GM04504 (cell line): ENCODE measurements around the gene TARS2.

Source experiments
- DNase-seq: peaks from one replicate; pipeline ENCODE4 v3.0.0-alpha.2; 2012; ENCODE audit warnings: low read depth

TARS2 gene

DNA sequence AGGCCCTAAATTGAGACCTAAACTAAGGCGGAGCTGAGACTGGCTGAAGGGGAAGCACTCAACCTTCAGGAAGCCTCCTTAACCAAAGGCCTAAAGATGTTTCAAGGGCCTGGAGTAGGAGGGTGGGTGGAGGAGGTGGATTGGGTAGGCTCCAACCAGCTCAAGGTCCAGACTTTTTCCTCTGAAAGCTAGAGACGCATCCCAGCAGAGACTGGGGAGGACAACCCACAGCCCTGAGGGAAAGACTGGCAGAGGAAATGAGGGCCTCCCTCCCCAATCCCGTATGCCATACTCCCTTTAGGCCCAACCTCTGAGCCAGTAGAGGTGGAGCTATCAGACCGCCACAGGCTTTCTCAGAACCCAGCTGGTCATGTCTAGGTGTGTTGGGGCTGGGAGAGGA is 21.8 kb downstream of the TARS2 start:
- no peak for DNase-seq

DNA sequence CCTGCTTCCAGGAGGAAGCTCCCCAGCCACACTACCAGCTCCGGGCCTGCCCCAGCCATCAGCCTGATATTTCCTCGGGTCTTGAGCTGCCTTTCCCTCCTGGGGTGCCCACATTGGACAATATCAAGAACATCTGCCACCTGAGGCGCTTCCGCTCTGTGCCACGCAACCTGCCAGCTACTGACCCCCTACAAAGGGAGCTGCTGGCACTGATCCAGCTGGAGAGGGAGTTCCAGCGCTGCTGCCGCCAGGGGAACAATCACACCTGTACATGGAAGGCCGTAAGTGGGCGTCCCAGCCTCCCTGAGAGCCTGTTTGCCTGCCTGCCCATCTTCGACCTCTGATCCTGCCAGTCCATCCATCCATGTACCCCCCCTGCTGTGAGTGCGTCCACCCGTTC is 24.3 kb downstream of the TARS2 start:
- DNase-seq: no peak

DNA sequence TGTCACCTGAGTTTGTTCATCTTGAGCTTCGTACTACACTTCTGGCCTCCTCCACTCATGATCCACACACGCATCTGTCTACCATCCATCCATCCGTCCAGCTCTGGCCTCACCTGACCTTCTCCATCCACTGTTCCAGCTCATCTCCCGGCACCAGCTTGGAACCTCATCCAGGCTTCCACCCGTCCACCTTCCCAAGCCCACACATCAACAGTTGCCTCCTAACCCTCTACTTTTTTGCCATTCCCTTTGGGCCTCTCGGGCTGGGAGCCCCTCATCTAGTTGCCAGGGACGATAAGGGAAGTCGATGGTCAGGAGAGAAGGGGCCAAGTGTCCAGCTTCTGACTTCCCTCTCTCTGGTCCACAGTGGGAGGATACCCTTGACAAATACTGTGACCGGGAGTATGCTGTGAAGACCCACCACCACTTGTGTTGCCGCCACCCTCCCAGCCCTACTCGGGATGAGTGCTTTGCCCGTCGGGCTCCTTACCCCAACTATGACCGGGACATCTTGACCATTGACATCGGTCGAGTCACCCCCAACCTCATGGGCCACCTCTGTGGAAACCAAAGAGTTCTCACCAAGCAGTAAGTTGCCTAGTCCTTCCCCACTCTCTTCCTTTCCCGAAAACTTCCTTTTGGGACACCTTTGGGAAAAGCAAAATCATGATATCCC is 24.9 kb downstream of the TARS2 start:
- no peak for DNase-seq

DNA sequence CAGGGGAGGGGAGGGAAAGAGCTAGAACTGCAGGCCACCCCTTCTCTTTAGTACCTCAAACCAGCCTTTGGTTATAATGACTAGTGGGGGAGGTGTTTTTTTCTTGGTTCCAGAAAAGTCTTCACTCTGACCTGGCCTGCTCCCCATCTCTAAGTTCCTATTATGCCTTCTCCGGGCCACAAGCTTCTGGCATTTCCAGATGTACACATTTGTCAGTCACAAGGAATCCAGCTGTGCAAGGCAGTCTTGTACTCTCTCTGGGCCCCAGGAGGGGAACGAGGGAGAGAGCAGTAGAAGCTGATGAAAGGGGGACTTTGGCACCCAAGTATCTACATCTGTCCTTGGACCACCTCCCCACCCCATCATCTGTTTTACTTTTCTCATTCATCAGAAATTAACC is 25.6 kb downstream of the TARS2 start:
- no peak for DNase-seq

DNA sequence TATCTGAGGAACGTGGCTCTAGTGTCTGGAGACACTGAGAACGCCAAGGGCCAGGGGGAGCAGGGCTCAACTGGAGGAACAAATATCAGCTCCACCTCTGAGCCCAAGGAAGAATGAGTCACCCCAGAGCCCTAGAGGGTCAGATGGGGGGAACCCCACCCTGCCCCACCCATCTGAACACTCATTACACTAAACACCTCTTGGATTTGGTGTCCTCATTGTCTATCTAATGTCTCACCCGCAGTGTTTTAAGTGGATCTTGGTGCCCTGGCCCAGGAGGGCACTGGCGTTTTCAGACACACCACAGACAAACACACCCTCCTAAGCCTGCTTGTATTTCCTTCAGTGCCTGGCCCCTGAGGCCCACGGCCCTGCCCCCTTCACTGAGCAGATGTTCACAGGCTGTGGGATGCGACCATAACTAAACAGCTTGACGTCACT is 26.2 kb downstream of the TARS2 start:
- DNase-seq: no peak

DNA sequence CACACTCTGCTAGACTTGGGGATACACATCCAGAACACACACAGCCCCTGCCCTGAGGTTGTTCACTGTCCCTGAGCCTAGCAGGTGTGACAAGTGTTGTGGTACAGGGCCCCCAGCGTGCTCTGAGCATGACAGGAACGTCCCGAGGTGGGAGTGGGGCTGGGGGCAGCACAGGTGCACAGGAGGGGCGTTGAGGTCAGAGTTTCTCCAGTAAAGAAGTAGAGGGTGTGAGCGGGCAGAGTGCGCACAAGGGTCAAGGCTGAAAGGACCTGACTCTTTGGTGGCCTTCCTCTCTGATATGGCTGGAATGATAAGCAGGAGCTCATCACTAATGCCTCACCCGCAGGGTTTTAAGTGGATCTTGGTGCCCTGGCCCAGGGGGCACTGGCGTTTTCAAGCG is 27.0 kb downstream of the TARS2 start:
- no peak for DNase-seq

DNA sequence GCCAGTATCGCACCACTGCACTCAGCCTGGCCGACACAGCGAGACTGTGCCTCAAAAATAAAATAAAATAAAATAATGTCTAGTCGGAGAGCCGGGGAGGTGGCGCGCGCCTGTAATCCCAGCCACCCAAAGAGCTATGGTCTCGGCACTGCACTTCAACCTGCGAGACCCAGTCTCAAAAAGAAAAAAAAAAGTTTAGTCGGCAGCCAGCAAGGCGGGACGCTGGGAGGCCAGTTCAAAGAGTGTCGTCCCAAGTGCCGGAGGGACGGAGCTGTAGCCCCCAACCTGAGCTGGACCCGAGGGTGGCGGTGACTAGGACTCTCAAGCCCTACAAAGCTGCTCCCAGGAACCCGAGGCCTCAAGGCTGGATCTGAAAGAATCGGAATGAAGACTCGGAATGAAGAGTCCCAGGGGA is 27.7 kb downstream of the TARS2 start:
- DNase-seq: no peak

DNA sequence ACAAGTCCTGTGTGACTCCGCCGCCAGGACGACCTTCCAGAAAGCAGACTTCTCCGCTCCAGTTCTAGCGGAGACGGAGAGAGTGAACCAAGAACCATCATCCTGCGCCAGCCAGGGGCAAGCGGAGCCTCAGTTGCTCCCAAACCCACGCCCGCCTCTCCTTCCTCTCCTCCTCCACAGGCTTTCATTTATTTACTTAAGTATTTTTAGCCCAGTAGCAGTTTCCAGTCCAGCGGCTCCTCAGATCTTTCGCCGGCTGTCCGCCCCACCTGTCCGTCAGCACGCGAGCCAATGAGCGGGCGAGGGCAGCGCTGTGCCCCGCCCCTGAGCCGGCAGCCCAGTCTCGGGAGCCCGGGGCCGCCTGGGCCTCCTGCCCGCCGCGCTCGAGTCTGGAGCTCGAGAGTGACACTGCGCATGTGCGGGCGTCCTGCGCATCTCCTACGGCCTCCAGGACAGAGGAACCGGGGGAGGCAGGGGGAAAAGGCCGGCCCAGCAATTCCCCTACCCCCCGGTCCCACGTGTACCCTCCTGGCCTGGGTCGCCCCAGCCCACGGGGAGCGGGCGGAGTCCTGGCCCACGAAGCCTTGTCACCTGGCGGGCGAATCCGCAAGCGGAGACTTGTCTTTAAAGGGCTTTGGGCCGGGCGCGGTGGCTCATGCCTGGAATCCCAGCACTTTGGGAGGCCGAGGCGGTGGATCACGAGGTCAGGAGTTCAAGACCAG is 28.3 kb downstream of the TARS2 start, which contains the start of gene FALEC:
TSS of gene FALEC (plus strand) at position 425 of the 722 bp plus-strand sequence.
- peak; percentile 91 for DNase-seq

DNA sequence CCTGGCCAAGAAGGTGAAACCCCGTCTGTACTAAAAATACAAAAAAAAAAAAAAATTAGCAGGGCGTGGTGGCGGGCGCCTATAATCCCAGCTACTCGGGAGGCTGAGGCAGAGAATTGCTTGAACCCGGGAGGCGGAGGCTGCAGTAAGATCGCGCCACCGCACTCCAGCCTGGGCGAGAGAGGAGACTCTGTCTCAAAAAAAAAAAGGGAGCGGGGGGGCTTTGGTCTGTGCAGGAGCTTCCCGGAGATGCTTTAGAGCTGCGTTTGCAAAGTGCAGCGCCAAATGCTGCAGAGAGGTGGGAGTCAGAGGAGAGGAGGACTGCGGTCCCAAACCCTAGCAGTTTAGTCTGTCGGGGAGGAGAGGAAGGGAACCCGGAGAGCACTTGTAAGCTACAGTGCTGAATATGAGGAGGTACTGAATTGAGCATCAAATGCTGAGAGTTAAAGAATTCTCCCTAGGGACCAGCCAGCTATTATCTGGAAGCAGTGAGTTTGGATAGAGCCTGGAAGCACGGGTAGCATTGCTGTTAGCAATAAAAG is 28.9 kb downstream of the TARS2 start:
- DNase-seq: no peak

DNA sequence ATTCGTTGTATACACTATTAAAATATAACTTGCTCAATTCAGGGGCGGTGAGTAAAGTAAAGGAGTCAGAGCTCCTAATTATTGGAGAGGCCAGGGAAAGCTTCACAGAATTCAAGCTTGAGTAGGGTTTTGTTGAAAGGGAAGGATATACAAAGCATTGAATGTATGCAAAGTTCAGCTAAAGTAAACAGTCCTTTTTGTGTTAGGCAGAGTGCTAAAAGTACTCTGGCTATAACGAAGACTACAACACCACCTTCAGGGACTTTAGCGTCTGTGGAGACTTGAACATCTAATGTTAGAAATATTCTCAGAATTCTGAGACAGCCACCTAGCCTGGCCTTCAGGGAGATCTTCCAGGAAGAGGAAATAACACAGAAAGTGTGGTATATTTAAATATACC is 29.4 kb downstream of the TARS2 start:
- DNase-seq: no peak

DNA sequence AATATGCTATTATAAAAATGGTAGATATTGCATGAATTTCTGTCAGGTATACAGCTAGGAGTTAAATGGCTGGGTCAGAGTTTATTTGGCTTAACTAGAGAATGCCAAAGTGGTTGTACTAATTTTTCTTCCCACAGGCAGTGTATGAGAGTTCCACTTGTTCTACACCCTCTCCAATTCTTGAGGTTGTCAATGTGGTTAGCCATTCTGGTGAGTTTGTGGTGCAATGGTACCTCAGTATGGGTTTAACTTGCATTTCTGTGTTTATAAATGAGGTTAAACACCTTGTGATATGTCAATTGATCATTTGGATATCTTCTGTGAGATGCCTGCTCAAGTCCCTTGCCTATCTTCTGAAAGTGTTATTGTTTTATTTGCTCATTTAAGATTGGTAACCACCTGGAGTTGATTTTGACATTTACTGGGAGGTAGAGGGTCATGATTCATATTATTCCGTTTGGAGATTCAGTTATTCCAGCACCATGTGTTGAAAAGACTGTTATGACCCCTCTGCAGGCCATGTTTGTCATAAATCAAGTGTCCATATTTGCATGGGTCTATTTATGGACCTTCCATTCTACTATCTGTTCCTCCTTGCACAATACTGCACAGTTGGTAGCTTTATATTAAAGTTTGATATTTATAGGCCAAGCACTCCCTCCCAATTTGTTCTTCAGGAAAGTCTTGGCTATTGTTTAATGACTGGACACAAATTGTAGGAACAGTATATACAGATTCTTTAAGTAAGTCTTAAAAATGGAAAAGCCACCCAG is 34.2 kb downstream of the TARS2 start:
- no peak for DNase-seq

DNA sequence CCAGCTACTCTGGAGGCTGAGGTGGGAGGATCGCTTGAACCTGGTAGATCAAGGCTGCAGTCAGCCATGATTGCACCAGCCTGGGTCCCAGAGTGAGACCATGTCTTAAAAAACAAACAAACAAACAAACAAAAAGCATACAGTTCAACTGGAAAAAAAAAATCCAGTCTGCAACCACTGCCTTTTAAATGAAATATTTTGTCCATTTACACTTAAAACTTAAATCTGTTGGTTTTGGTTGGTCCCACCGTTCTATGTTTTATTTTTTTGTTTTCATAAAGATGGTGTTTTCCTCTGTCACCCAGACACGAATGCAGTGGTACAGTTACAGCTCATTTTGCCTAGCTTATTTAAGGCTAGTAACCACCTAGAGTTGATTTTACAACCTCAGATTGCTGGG is 38.1 kb downstream of the TARS2 start:
- no peak for DNase-seq

DNA sequence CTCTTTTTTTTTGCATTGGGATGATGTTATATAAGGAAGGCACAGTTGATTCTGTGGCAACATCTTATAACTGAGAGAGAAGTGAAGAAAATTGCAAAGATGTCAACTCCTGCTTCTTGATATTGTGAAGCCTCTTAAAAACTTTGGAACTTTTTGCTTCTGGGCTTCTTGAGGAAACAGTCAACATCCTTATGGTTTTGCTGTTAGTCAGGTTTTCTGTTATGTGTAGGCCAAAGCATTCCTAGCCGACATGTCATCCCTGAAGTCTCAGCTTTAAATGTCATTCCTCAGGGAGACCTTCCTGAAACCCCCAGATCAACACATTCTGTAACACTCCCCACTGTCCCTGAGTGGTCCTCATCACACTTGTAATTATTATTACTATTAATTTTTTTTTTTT is 41.0 kb downstream of the TARS2 start:
- DNase-seq: no peak

DNA sequence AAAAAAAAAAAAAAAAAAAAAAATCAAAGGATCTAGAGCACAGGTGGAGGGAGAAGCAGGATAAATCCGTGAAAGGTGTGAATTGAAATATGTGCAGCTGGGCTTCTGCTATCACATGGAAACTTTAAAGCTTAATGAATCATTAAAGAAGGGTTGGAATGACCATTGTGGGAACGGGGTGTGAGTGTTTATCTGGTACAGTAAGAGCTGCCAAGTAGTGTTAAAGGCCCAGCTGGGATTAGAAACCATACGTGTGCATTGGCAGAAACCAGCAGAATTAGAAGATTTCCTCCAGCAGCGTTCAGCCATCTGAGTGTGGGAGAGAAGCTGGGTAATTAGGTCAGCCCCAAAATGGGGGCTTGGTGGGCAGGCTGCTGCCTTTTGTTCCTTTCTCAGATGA is 41.8 kb downstream of the TARS2 start:
- DNase-seq: no peak

DNA sequence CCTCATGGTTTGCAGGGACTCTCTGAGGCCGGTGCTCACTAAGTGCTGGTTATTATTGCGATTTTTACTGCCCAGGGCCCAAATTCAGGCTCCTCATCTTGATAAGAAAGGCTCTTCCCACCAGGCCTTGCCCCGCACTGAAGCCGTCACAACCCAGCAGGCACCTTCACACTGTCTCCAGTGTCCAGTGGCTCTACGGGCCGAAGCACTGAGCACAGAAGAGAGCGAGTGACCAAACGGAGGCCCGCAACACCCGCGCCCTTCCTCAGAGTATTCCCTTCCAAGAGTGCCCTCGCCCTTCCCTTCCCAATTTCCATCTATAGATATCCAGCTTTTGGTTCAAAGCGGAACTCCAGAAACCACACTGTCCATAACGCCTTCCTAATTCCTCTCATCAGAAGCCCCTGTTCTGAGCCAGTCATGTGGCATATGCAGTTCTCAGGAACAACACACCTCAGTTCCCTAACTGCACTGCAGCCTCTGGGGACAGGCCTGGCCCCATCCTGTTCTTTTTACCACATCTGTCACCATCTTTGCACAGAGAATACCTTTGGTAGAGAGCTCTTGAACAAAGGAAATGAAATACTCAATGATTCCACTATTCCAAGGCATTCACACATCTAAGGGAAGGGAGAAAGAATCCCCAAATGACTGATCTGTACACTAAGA is 43.4 kb downstream of the TARS2 start:
- DNase-seq: no peak

DNA sequence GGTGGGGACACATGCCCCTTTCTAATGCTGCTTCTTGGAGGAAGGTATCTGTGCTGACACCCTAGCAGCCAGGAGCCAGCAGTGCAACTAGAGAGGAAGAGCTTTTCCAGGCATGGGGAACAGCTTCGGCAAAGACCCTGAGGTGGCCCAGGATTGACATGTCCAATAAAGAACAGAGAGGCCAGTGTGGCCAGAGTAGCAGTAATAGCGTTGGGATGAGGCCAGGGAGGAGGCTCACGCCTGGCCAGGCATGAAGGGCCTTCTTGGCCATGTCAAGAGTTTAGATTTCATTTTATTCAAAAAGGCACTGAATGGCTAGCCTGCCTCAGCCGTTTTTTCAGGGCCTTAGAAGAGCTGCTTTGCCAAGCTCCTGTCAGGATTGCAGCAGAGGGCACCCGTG is 45.6 kb downstream of the TARS2 start:
- DNase-seq: no peak

DNA sequence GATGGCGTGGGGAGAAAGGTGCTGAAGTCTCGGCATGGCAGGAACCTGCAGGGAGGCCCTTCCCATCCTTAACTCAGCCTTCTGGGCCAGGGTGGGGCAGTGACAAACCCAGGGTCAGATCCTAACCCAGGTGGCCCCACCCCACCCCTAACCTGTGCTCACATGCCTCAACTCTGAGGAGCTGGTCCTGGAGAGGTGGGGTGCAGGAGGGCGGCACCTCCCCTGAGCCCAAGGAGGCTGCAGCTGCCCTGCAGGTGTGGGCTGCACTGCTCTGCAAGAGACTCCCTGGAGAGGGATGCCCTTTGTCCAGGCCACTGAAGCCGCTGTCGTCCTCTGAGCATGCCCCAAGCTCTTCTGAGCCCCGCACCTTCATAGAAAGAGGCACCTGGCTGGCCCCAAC is 46.8 kb downstream of the TARS2 start:
- no peak for DNase-seq

DNA sequence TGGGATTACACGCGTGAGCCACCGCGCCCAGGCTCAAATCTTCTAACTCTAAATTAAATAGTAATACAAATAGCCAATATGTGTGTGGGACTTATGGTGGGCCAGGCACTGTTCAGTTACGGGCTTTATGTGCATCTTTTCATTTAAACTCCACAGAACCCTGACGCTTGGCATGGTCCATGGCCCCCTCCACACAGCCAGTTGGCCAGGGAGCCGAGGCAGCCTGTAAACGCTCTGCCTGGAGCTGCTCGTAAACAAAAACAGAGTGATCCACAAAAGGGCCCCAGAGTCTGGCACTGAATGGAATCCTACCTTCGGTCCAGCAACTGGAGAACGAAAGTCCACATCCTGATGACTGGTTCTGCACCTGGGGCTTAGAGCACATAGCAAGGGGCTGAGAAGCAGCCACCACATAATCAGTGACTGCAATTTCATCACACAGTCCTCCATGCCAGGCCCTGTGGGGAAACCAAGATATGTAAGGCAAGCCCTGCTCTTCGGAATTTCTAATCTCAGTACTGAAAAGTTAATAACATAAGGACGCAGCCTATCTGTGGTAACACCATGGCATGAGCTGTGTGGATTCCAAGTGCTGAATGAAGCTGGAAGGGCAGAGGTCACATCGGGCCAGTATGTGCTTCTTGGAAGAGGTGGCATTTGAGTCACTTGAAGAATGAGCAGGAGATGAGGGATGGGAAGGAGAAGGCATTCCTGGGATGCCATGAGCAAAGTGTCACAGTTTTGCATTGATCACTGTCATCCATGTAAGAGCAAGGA is 48.5 kb downstream of the TARS2 start:
- DNase-seq: no peak

DNA sequence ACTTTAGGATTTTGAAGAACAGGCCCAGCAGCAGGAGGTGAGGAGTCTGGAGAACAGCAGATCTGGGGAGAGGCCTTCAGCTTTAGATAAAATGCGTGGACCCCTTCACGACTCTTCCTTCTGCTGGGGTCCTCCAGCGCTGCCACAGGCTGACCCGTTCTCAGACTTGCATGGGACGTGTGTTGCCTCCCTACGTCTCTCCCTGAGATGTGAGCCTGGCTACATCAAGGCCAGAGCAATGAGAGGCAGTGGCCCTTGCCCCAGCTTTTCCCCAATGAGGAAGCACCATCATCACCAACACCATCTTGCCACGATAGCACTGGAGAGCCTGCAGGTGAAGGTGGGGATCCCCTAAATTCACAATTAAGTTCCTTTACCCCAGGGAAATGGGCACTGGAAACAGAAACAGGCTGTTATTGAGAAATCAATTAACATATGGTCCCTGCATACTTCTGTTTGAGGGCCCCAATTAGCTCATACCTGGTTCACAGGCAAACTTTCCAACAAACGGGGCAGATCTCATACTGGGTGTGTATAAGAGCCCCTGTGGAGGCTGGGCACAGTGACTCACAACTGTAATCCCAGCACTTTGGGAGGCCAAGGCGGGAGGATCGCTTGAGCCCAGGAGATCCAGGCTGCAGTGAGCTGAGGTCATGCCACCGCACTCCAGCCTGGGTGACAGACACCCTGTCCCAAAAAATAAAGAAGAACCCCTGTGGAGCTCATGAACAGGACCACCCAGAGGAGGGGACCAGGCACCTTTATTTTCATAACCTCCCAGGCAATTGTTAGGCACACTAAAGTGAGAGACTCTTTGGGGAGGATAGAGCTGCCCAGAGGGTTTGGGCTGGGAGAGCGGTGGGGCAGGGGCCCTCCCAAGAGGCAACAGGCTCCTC is 49.9 kb downstream of the TARS2 start:
- DNase-seq: no peak
